SU-DHL-6 (cell line): ENCODE measurements around the gene FAM78B.

Experiments used
- CTCF ChIP-seq: fragments of 200-600 bp; sonication (generic); IDR thresholded peaks from one replicate; pipeline ENCODE4 v1.5.1; 2017; ENCODE audit warnings: antibody characterized with exemption, mild to moderate bottlenecking, low read length, moderate library complexity; ENCODE audit not compliant: insufficient read depth, poor library complexity, severe bottlenecking
- EZH2phosphoT487 ChIP-seq: fragments of 200-600 bp; sonication (generic), shearing (Covaris generic); conservative IDR thresholded peaks from 2 replicates; pipeline ENCODE4 v1.6.1; 2018; ENCODE audit warnings: mild to moderate bottlenecking, antibody characterized with exemption, low read length, moderate library complexity, mixed read lengths

- TF ChIP-seq CTCF (no peak), EZH2phosphoT487 (no peak)
Measured at GRCh38 chr1:166153525-166154314, 13.1 kb downstream of the FAM78B start.
